Measurements from ENCODE around the gene CCDC138. TPM values are rescaled to one million over a fixed set of nuclear protein-coding genes. Genes with fewer than 3 reads are reported as not detected.

CCDC138 gene
- total and polyA plus RNA-seq, 2 of the 13 experiments (the other 11 are each of a cell fraction or from before 2014, with no cell fraction given), result 5.6 to 32.5 TPM

DNA sequence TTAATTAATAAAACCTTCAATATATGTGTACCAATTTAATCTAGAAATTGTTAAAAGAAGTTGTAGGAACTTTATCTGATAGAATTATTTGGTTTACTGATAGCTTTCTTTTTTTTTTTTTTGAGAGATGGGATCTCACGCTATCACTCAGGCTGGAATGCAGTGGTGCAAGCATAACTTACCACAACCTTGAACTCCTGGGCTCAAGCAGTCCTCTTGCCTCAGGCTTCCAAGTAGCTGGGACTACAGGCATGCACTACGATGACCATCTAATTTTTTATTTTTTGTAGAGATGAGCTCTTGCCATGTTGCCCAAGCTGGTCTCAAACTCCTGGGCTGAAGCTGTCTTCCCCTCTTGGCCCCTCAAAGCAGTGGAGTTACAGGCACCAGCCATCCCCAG lies 66.8 kb downstream of the CCDC138 start (continued):
- no peak for TF ChIP-seq ZNF282 (IDR thresholded peaks at IDR 0.05; ENCODE audit: partially characterized antibody)

- DNase-seq (ENCODE audit: low spot score) (no peak), FAIRE-seq (no peak), ATAC-seq (no peak)
- in situ Hi-C loops (cut with HindIII; ENCODE audit: extremely low pct_ligation_motif_present, low pct_unique_long_range_greater_than_20kb) (no loop called here), intact Hi-C loops (cut with micrococcal nuclease; ENCODE audit: unreplicated experiment) (no loop called here)
- H3K4me3 ChIP-seq (replicated peaks in 1 of 3; ENCODE audit: insufficient read depth in 1 of 3, low read depth in 2 of 3, low read length in 3 of 3), result no peak overlapping the region
- ChIA-PET CTCF (ENCODE audit: low intra/inter-chr PET ratio, low total read pairs) (no interaction called here), POLR2A (no interaction called here)
- no peak overlapping the region for H3K9ac ChIP-seq (ENCODE audit: insufficient read depth, low read depth, low read length)
- H3K4me2 ChIP-seq (ENCODE audit: low read depth, low read length), result no peak overlapping the region
- WGBS (ENCODE audit: low lambda C conversion rate), result 100% methylated on average over 1 of the region's 1 CpG
- no peaks in the 10 kb centered on the region for H3K9me3 ChIP-seq (ENCODE audit: low read length)
- no peak overlapping the region for H2AFZ ChIP-seq (ENCODE audit: low read length)
- peaks cover 8 to 22% of the 10 kb centered on the region in 2 experiments; a peak in 3 of 5 replicates for H3K36me3 ChIP-seq (replicated peaks in 1 of 2; ENCODE audit: control insufficient read depth in 1 of 2, insufficient read depth in 2 of 2, low read length in 2 of 2)
- H3K27ac ChIP-seq (ENCODE audit: extremely low read length, insufficient read depth, low read length), result no peak overlapping the region
- no TSS peak for BruUV-seq (replicated peaks)
- no peaks in the 10 kb centered on the region for H3K79me2 ChIP-seq (ENCODE audit: insufficient read depth, low read length)
- no peaks in the 10 kb centered on the region for H3K4me1 ChIP-seq (ENCODE audit: insufficient read depth, low read length)
- no peaks in the 10 kb centered on the region for H4K20me1 ChIP-seq (ENCODE audit: insufficient read depth, low read length)
- H3K27me3 ChIP-seq (ENCODE audit: control insufficient read depth in 1 of 2, insufficient read depth in 2 of 2, low read length in 2 of 2), result no peaks in the 10 kb centered on the region
- TF ChIP-seq KDM5B (CRISPR knock-in tag; IDR thresholded peaks at IDR 0.05; ENCODE audit: borderline replicate concordance), result no peak
- no peak for TF ChIP-seq SAFB2 (CRISPR knock-in tag; IDR thresholded peaks at IDR 0.05; ENCODE audit: borderline replicate concordance, low read depth)
- no peak for TF ChIP-seq FOXP1 (IDR thresholded peaks at IDR 0.05)
- TF ChIP-seq FOXP1 (CRISPR knock-in tag; IDR thresholded peaks at IDR 0.05), result no peak
- no peak for TF ChIP-seq ZNF333 (CRISPR knock-in tag; IDR thresholded peaks at IDR 0.05; ENCODE audit: borderline replicate concordance)
- TF ChIP-seq MLLT10 (CRISPR knock-in tag; IDR thresholded peaks at IDR 0.05), result no peak
- no peak for TF ChIP-seq ZNF460 (CRISPR knock-in tag; IDR thresholded peaks at IDR 0.05; ENCODE audit: borderline replicate concordance)
- no peak for TF ChIP-seq LCORL (IDR thresholded peaks at IDR 0.05)
- TF ChIP-seq LCORL (CRISPR knock-in tag; IDR thresholded peaks at IDR 0.05), result no peak
- TF ChIP-seq POLR2G (IDR thresholded peaks at IDR 0.05; ENCODE audit: low read depth, low read length), result no peak
- TF ChIP-seq ZNF839 (CRISPR knock-in tag; IDR thresholded peaks at IDR 0.05; ENCODE audit: borderline replicate concordance), result no peak
- no peak for TF ChIP-seq EP300 (IDR thresholded peaks at IDR 0.05; ENCODE audit: low read depth in 2 of 2, low read length in 2 of 2)
- no peak for TF ChIP-seq EP300 (CRISPR knock-in tag; IDR thresholded peaks at IDR 0.05; ENCODE audit: borderline replicate concordance)
- TF ChIP-seq ZNF614 (CRISPR knock-in tag; IDR thresholded peaks at IDR 0.05; ENCODE audit: borderline replicate concordance), result no peak
- TF ChIP-seq, protein P1, sequence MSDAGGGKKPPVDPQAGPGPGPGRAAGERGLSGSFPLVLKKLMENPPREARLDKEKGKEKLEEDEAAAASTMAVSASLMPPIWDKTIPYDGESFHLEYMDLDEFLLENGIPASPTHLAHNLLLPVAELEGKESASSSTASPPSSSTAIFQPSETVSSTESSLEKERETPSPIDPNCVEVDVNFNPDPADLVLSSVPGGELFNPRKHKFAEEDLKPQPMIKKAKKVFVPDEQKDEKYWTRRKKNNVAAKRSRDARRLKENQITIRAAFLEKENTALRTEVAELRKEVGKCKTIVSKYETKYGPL (CRISPR knock-in tag; IDR thresholded peaks at IDR 0.05), result no peak
- no peak for TF ChIP-seq ZBTB3 (CRISPR knock-in tag; IDR thresholded peaks at IDR 0.05; ENCODE audit: borderline replicate concordance, low read depth)
- TF ChIP-seq THAP8 (CRISPR knock-in tag; IDR thresholded peaks at IDR 0.05; ENCODE audit: borderline replicate concordance), result no peak
- TF ChIP-seq SMC3 (IDR thresholded peaks at IDR 0.05; ENCODE audit: low read length), result no peak
These were observed 67.9 kb downstream of the CCDC138 start for GRCh38 chr2:108854484-108854883.

Measured in HepG2 (cell line).